ENCODE results near the gene PLCD4.

PLCD4 gene

GRCh38 chr2:218568190-218569037 is 39.3 kb upstream of the PLCD4 start, which contains the start of the genes CNOT9 and USP37:
TSS of gene CNOT9 (plus strand) at chr2:218568839. CDS start at chr2:218568955, 116 bp downstream.
TSS of gene USP37 (minus strand) at chr2:218568351. CDS start at chr2:218558653, 9,698 bp downstream.
- in situ Hi-C loops (cut with HindIII; ENCODE audit: low sequenced_read_pairs) = no loop called here
- no peak for TF ChIP-seq CTCF (IDR thresholded peaks at IDR 0.05; ENCODE audit: low read depth, low read length)
- DNase-seq (ENCODE audit: low read depth, low spot score) = peak; percentile 99
- H3K4me3 ChIP-seq (ENCODE audit: low read depth, low read length) = peak within 1 kb of the TSS; percentile 93

DNA sequence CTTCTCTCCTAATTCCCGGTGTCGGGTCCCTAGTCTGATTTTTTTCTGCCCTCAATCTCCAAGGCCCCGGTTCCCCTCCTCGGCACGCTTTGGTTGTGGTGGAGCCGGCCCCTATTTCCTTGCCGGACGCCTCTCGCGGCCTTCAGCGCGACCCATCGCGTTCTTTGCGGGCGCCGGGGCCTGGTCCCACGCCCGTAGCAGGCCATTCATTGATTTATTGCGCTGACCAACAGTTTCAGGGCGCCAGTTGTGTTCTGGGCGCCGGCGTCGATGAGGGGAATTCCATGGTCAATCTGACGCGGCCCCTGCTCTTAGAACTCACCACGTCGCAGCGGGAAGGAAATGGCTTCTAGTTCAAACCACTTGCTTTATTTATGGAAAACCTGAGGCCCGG is 38.7 kb upstream of the PLCD4 start:
- peak; percentile 83 for DNase-seq (ENCODE audit: low read depth, low spot score)
- peak overlapping the region; percentile 93 for H3K4me3 ChIP-seq (ENCODE audit: low read depth, low read length)
- in situ Hi-C loops (cut with HindIII; ENCODE audit: low sequenced_read_pairs) = no loop called here
- TF ChIP-seq CTCF (IDR thresholded peaks at IDR 0.05; ENCODE audit: low read depth, low read length) = no peak

GRCh38 chr2:218569661-218570500 is 37.8 kb upstream of the PLCD4 start:
- H3K4me3 ChIP-seq (ENCODE audit: low read depth, low read length) = peak overlapping the region; percentile 93
- in situ Hi-C loops (cut with HindIII; ENCODE audit: low sequenced_read_pairs) = no loop called here
- peak; percentile 55 for DNase-seq (ENCODE audit: low read depth, low spot score)
- no peak for TF ChIP-seq CTCF (IDR thresholded peaks at IDR 0.05; ENCODE audit: low read depth, low read length)

DNA sequence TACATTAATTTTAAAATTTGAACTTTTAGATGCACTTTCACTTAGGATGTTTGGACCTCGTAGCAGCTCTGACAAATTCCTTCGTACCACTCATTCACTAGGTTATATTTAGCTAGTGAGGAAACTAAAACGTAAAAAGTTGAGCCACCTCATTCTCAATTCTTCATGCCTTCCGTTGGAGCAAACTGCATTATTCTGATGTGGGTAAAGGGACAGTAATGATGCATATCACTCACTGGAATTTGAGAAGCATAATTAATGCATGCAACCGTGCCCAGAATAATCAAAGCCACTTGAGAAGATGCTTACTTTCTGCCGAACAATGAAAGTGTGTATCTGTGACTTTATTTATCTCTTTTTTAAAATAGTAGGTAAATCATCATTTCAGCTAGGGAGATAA is 36.8 kb upstream of the PLCD4 start:
- peak; percentile 47 for DNase-seq (ENCODE audit: low read depth, low spot score)
- H3K4me3 ChIP-seq (ENCODE audit: low read depth, low read length) = peak overlapping the region; percentile 93
- TF ChIP-seq CTCF (IDR thresholded peaks at IDR 0.05; ENCODE audit: low read depth, low read length) = no peak
- in situ Hi-C loops (cut with HindIII; ENCODE audit: low sequenced_read_pairs) = no loop called here

- no peak for DNase-seq (ENCODE audit: low read depth, low spot score)
- in situ Hi-C loops (cut with HindIII; ENCODE audit: low sequenced_read_pairs) = no loop called here
Measured at GRCh38 chr2:218576854-218577253, 30.8 kb upstream of the PLCD4 start.

More at GRCh38 chr2:218576854-218577253, 30.8 kb upstream of the PLCD4 start:
- no peak overlapping the region for H3K4me3 ChIP-seq (ENCODE audit: low read depth, low read length)
- no peak for TF ChIP-seq CTCF (IDR thresholded peaks at IDR 0.05; ENCODE audit: low read depth, low read length)

All from astrocyte of the spinal cord (primary cell).